B cell (primary cell): Measurements from ENCODE around the gene EPHA5. TPM values are rescaled to one million over a fixed set of nuclear protein-coding genes. Genes with fewer than 3 reads are reported as not detected.

Experiments used
- ATAC-seq: fragments of 200-7000 bp; cut with Tn5 transposase; one replicate; pipeline ENCODE4 v1.10.0; 2021; ENCODE audit warnings: low read depth, mild to moderate bottlenecking, moderate number of reproducible peaks, moderate library complexity
- CTCF ChIA-PET: fragments of 350-600 bp; sonication (Branson Sonifier 250); formaldehyde crosslinking; loops from one replicate; lab custom pipeline; 2021; ENCODE audit warnings: antibody characterized with exemption, inconsistent platforms; lab: Charles Lee
- POLR2A ChIA-PET: fragments of 350-600 bp; sonication (Branson Sonifier 250); formaldehyde crosslinking; loops from one replicate; lab custom pipeline; 2021; ENCODE audit warnings: antibody characterized with exemption; lab: Charles Lee
- DNase-seq: peaks from one replicate; pipeline ENCODE4 v3.0.0; 2013
- H2AFZ ChIP-seq: 2 replicates; pipeline ENCODE4 v1.6.1; 2012; ENCODE audit warnings: mild to moderate bottlenecking, low read depth, low read length; ENCODE audit not compliant: insufficient read depth, poor library complexity, severe bottlenecking
- H3K27ac ChIP-seq, 2 donors: 1 replicate in 1 of 2; 2 replicates in 1 of 2; pipeline ENCODE4 v1.5.1; 2012 to 2013; ENCODE audit warnings: low read length in 2 of 2, mild to moderate bottlenecking in 2 of 2, moderate library complexity in 1 of 2
- H3K27me3 ChIP-seq, 4 experiments: fragments of 200-600 bp in 1 of 4; sonication (generic) in 1 of 4; replicated peaks in 1 of 4; 1 replicate in 2 of 4; 2 replicates in 2 of 4; pipeline versions ENCODE4 v1.6.1 to v1.7.0; 2013 to 2016; ENCODE audit warnings: low read length in 3 of 4, mild to moderate bottlenecking in 2 of 4, mixed read lengths in 1 of 4, moderate library complexity in 1 of 4; ENCODE audit not compliant: insufficient read depth in 4 of 4, control insufficient read depth in 3 of 4; ENCODE audit errors: control extremely low read depth in 1 of 4
- H3K36me3 ChIP-seq, 2 experiments: replicated peaks in 1 of 2; 1 replicate in 1 of 2; 2 replicates in 1 of 2; pipeline versions ENCODE4 v1.6.1 to v1.7.1; 2013; ENCODE audit warnings: low read length in 1 of 2; ENCODE audit not compliant: insufficient read depth in 2 of 2, control insufficient read depth in 1 of 2; ENCODE audit errors: control extremely low read depth in 1 of 2, extremely low read depth in 1 of 2
- H3K4me1 ChIP-seq, 2 donors: fragments of 200-600 bp in 1 of 2; sonication (generic) in 1 of 2; 1 replicate in 1 of 2; 2 replicates in 1 of 2; pipeline versions ENCODE4 v1.5.1 to v1.6.1; 2013 to 2017; ENCODE audit warnings: low read length in 2 of 2; ENCODE audit not compliant: control insufficient read depth in 2 of 2, insufficient read depth in 2 of 2
- H3K4me2 ChIP-seq: replicated peaks from 2 replicates; pipeline ENCODE3; 2012; ENCODE audit warnings: mild to moderate bottlenecking, low read depth, low read length; ENCODE audit not compliant: poor library complexity, severe bottlenecking
- H3K4me3 ChIP-seq, 5 experiments: fragments of 200-600 bp in 1 of 5; sonication (generic) in 1 of 5; 1 replicate in 3 of 5; 2 replicates in 2 of 5; pipeline versions ENCODE4 v1.5.1 to v1.7.0; 2011 to 2016; ENCODE audit warnings: low read length in 4 of 5, mild to moderate bottlenecking in 4 of 5, low read depth in 2 of 5, control low read depth in 1 of 5, moderate library complexity in 1 of 5; ENCODE audit not compliant: insufficient read depth in 1 of 5; ENCODE audit errors: control extremely low read depth in 1 of 5, extremely low read depth in 1 of 5
- H3K79me2 ChIP-seq: fragments of 200-600 bp; sonication (generic); one replicate; pipeline ENCODE4 v1.6.0; 2016; ENCODE audit warnings: low read length; ENCODE audit not compliant: control insufficient read depth, insufficient read depth
- H3K9ac ChIP-seq: fragments of 200-600 bp; sonication (generic); 2 replicates; pipeline ENCODE4 v1.6.1; 2017; ENCODE audit warnings: mild to moderate bottlenecking, low read length, moderate library complexity
- H3K9me3 ChIP-seq, 3 donors: one replicate each; pipeline versions ENCODE4 v1.6.1 to v1.7.1; 2013; ENCODE audit warnings: low read length in 2 of 3; ENCODE audit not compliant: control insufficient read depth in 2 of 3, insufficient read depth in 1 of 3; ENCODE audit errors: control extremely low read depth in 1 of 3
- H4K20me1 ChIP-seq: 2 replicates; pipeline ENCODE4 v1.6.0; 2012; ENCODE audit warnings: mild to moderate bottlenecking, low read length; ENCODE audit not compliant: insufficient read depth, control insufficient read depth, poor library complexity, severe bottlenecking
- H3K27ac Mint-ChIP-seq: one replicate; pipeline ENCODE4 v1.8.0; 2021; ENCODE audit warnings: mixed read lengths
- H3K27me3 Mint-ChIP-seq: one replicate; pipeline ENCODE4 v1.8.0; 2021; ENCODE audit warnings: mixed read lengths
- H3K4me1 Mint-ChIP-seq: one replicate; pipeline ENCODE4 v1.8.0; 2021; ENCODE audit warnings: mixed read lengths
- H3K4me3 Mint-ChIP-seq: one replicate; pipeline ENCODE4 v1.8.0; 2021; ENCODE audit warnings: mixed read lengths
- H3K9me3 Mint-ChIP-seq: one replicate; pipeline ENCODE4 v1.8.0; 2022; ENCODE audit warnings: mixed read lengths; ENCODE audit not compliant: insufficient read depth
- CTCF ChIP-seq: fragments of 200-600 bp; IDR thresholded peaks from one replicate; pipeline ENCODE4 v1.8.0; 2022; ENCODE audit warnings: antibody characterized with exemption, mild to moderate bottlenecking
- EZH2 ChIP-seq: IDR thresholded peaks from 2 replicates; pipeline ENCODE4 v1.6.1; 2012; ENCODE audit warnings: borderline replicate concordance, low read depth, mild to moderate bottlenecking, moderate library complexity, low read length; ENCODE audit not compliant: insufficient read depth, poor library complexity, severe bottlenecking
- WGBS: methylation state at CpG from one replicate; pipeline ENCODE4 v1.1.5; 2013; ENCODE audit warnings: missing lambda C conversion rate; ENCODE audit not compliant: insufficient coverage; 5-methylcytosine and 5-hydroxymethylcytosine counted together
- intact Hi-C: fragments of 100-400 bp; cut with micrococcal nuclease; formaldehyde crosslinking; loops from one replicate; pipeline ENCODE4 v1.10.0; 2022
- polyA plus RNA-seq: library from polyadenylated mRNA; depleted of rRNA; stranded (reverse); fragments of >200 nt; gene quantifications from 2 replicates; pipeline ENCODE4 v1.2.3, GENCODE V29; 2012
- total RNA-seq, 2 donors: library from RNA; stranded (reverse); fragments of 120-200 nt in 1 of 2; gene quantifications; 1 replicate in 1 of 2; 2 replicates in 1 of 2; pipeline versions ENCODE4 v1.2.3 to v1.2.4, GENCODE V29; 2013 to 2022

The EPHA5 gene
- total and polyA plus RNA-seq, 2 donors (not counting 1 experiment from before 2014, with no cell fraction given) = not detected

GRCh38 chr4:65515646-65516045, 154.6 kb downstream of the EPHA5 start:
- no peak overlapping the region for H3K9ac ChIP-seq
- no peaks in the 10 kb centered on the region for H3K36me3 ChIP-seq
- H2AFZ ChIP-seq = no peak overlapping the region
- Mint-ChIP-seq H3K4me1 (no peaks in the 10 kb centered on the region), H3K4me3 (no peak overlapping the region), H3K9me3 (peaks cover 2% of the 10 kb centered on the region), H3K27me3 (no peaks in the 10 kb centered on the region), H3K27ac (no peak overlapping the region)
- H3K9me3 ChIP-seq = no peaks in the 10 kb centered on the region
- H3K79me2 ChIP-seq = no peaks in the 10 kb centered on the region
- no peak overlapping the region for H3K4me3 ChIP-seq
- TF ChIP-seq CTCF (no peak), EZH2 (no peak)
- CTCF ChIA-PET = no interaction called here
- POLR2A ChIA-PET = no interaction called here
- no peak overlapping the region for H3K4me2 ChIP-seq
- no peaks in the 10 kb centered on the region for H4K20me1 ChIP-seq
- H3K4me1 ChIP-seq = no peaks in the 10 kb centered on the region
- no peak overlapping the region for H3K27ac ChIP-seq
- intact Hi-C loops = no loop called here
- no peaks in the 10 kb centered on the region for H3K27me3 ChIP-seq
- DNase-seq = no peak
- 60% methylated on average over 1 of the region's 2 CpGs for WGBS
- no peak for ATAC-seq

- Histone ChIP-seq H3K4me2 (no peak overlapping the region), H3K79me2 (no peaks in the 10 kb centered on the region), H2AFZ (no peak overlapping the region), H3K27ac (no peak overlapping the region), H4K20me1 (no peaks in the 10 kb centered on the region), H3K4me3 (no peak overlapping the region), H3K9ac (no peak overlapping the region), H3K9me3 (no peaks in the 10 kb centered on the region), H3K4me1 (no peaks in the 10 kb centered on the region), H3K27me3 (no peaks in the 10 kb centered on the region), H3K36me3 (no peaks in the 10 kb centered on the region)
- intact Hi-C loops = no loop called here
- CTCF ChIA-PET = no interaction called here
- DNase-seq (no peak), ATAC-seq (no peak)
- H3K27ac Mint-ChIP-seq = no peak overlapping the region
- POLR2A ChIA-PET = no interaction called here
- WGBS = no CpG with 5 or more reads among the region's 1 CpG
- peaks cover 6% of the 10 kb centered on the region for H3K9me3 Mint-ChIP-seq
- no peaks in the 10 kb centered on the region for H3K27me3 Mint-ChIP-seq
- H3K4me1 Mint-ChIP-seq = no peaks in the 10 kb centered on the region
- TF ChIP-seq CTCF = no peak
- no peak for TF ChIP-seq EZH2
- no peak overlapping the region for H3K4me3 Mint-ChIP-seq
Measured at GRCh38 chr4:65510976-65511375, 159.3 kb downstream of the EPHA5 start.
